ENCODE measurements around the gene CSNK1A1L. TPM values are rescaled to one million over a fixed set of nuclear protein-coding genes. Genes with fewer than 3 reads are reported as not detected.

Gene CSNK1A1L
- total and polyA plus RNA-seq, 2 donors (not counting 1 experiment from before 2014, with no cell fraction given) = not detected

- 86% methylated on average over 2 of the region's 3 CpGs for WGBS (ENCODE audit: insufficient coverage)
- no peaks in the 10 kb centered on the region for H4K20me1 ChIP-seq (ENCODE audit: control insufficient read depth, insufficient read depth, low read length, poor library complexity, severe bottlenecking)
- H3K9me3 ChIP-seq (ENCODE audit: control extremely low read depth in 1 of 3, control insufficient read depth in 2 of 3, insufficient read depth in 1 of 3, low read length in 2 of 3) = no peaks in the 10 kb centered on the region
- TF ChIP-seq EZH2 (IDR thresholded peaks at IDR 0.05; ENCODE audit: borderline replicate concordance, insufficient read depth, low read depth, low read length, poor library complexity, severe bottlenecking) (no peak), CTCF (IDR thresholded peaks at IDR 0.05) (no peak)
- H3K27ac ChIP-seq (ENCODE audit: low read length in 2 of 2) = no peak overlapping the region
- CTCF ChIA-PET = no interaction called here
- peaks cover 1% of the 10 kb centered on the region for H3K27me3 Mint-ChIP-seq
- no peak overlapping the region for H3K4me3 ChIP-seq (ENCODE audit: control extremely low read depth in 1 of 5, extremely low read depth in 1 of 5, insufficient read depth in 1 of 5, low read depth in 2 of 5, low read length in 4 of 5)
- H3K36me3 ChIP-seq (replicated peaks in 1 of 2; ENCODE audit: control extremely low read depth in 1 of 2, control insufficient read depth in 1 of 2, extremely low read depth in 1 of 2, insufficient read depth in 2 of 2, low read length in 1 of 2) = no peaks in the 10 kb centered on the region
- H3K27me3 ChIP-seq (replicated peaks in 1 of 4; ENCODE audit: control extremely low read depth in 1 of 4, control insufficient read depth in 3 of 4, insufficient read depth in 4 of 4, low read length in 3 of 4) = no peaks in the 10 kb centered on the region
- ATAC-seq (ENCODE audit: low read depth) (no peak), DNase-seq (no peak)
- intact Hi-C loops (cut with micrococcal nuclease) = no loop called here
- peaks cover under 1% of the 10 kb centered on the region for H3K4me1 Mint-ChIP-seq
- no peaks in the 10 kb centered on the region for H3K9me3 Mint-ChIP-seq (ENCODE audit: insufficient read depth)
- no peak overlapping the region for H3K4me2 ChIP-seq (replicated peaks; ENCODE audit: low read depth, low read length, poor library complexity, severe bottlenecking)
- no peak overlapping the region for H3K27ac Mint-ChIP-seq
- no peak overlapping the region for H3K4me3 Mint-ChIP-seq
- no peak overlapping the region for H3K9ac ChIP-seq (ENCODE audit: low read length)
- POLR2A ChIA-PET = no interaction called here
- H2AFZ ChIP-seq (ENCODE audit: insufficient read depth, low read depth, low read length, poor library complexity, severe bottlenecking) = no peak overlapping the region
- no peaks in the 10 kb centered on the region for H3K79me2 ChIP-seq (ENCODE audit: control insufficient read depth, insufficient read depth, low read length)
- no peaks in the 10 kb centered on the region for H3K4me1 ChIP-seq (ENCODE audit: control insufficient read depth in 2 of 2, insufficient read depth in 2 of 2, low read length in 2 of 2)
These were observed 22.3 kb upstream of the CSNK1A1L start for GRCh38 chr13:37127691-37128241.

DNA sequence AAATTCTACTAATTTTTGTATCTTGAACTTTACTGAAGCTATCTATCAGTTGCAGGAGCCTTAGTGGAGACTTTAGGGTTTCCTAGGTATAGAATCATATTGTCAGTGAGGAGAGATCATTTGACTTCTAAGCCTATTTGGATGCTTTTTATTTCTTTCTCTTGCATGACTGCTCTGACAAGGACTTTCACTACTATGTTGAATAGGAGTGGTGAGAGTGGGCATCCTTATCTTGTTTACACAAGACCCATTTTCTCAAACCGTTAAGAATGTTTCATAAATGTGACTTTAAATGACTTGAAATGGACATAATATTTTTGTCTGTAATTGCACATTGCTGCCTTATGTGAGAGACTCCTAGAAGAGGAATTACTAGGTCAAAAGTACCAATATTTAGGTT, 17.9 kb upstream of the CSNK1A1L start:
- H3K9ac ChIP-seq (ENCODE audit: low read length) = no peak overlapping the region
- TF ChIP-seq EZH2 (IDR thresholded peaks at IDR 0.05; ENCODE audit: borderline replicate concordance, insufficient read depth, low read depth, low read length, poor library complexity, severe bottlenecking) (no peak), CTCF (IDR thresholded peaks at IDR 0.05) (no peak)
- no peaks in the 10 kb centered on the region for H3K9me3 ChIP-seq (ENCODE audit: control extremely low read depth in 1 of 3, control insufficient read depth in 2 of 3, insufficient read depth in 1 of 3, low read length in 2 of 3)
- no peaks in the 10 kb centered on the region for H3K4me1 ChIP-seq (ENCODE audit: control insufficient read depth in 2 of 2, insufficient read depth in 2 of 2, low read length in 2 of 2)
- H3K4me2 ChIP-seq (replicated peaks; ENCODE audit: low read depth, low read length, poor library complexity, severe bottlenecking) = no peak overlapping the region
- H3K79me2 ChIP-seq (ENCODE audit: control insufficient read depth, insufficient read depth, low read length) = no peaks in the 10 kb centered on the region
- no peak overlapping the region for H3K27ac Mint-ChIP-seq
- H3K36me3 ChIP-seq (replicated peaks in 1 of 2; ENCODE audit: control extremely low read depth in 1 of 2, control insufficient read depth in 1 of 2, extremely low read depth in 1 of 2, insufficient read depth in 2 of 2, low read length in 1 of 2) = no peaks in the 10 kb centered on the region
- ChIA-PET CTCF (no interaction called here), POLR2A (no interaction called here)
- no CpG with 5 or more reads among the region's 1 CpG for WGBS (ENCODE audit: insufficient coverage)
- DNase-seq = no peak
- intact Hi-C loops (cut with micrococcal nuclease) = no loop called here
- no peaks in the 10 kb centered on the region for H3K27me3 ChIP-seq (replicated peaks in 1 of 4; ENCODE audit: control extremely low read depth in 1 of 4, control insufficient read depth in 3 of 4, insufficient read depth in 4 of 4, low read length in 3 of 4)
- H3K4me3 Mint-ChIP-seq = no peak overlapping the region
- H2AFZ ChIP-seq (ENCODE audit: insufficient read depth, low read depth, low read length, poor library complexity, severe bottlenecking) = no peak overlapping the region
- H4K20me1 ChIP-seq (ENCODE audit: control insufficient read depth, insufficient read depth, low read length, poor library complexity, severe bottlenecking) = no peaks in the 10 kb centered on the region
- no peak for ATAC-seq (ENCODE audit: low read depth)
- peaks cover 6% of the 10 kb centered on the region for H3K4me1 Mint-ChIP-seq
- H3K27ac ChIP-seq (ENCODE audit: low read length in 2 of 2) = no peak overlapping the region
- no peaks in the 10 kb centered on the region for H3K9me3 Mint-ChIP-seq (ENCODE audit: insufficient read depth)
- no peak overlapping the region for H3K4me3 ChIP-seq (ENCODE audit: control extremely low read depth in 1 of 5, extremely low read depth in 1 of 5, insufficient read depth in 1 of 5, low read depth in 2 of 5, low read length in 4 of 5)
- H3K27me3 Mint-ChIP-seq = peaks cover 10% of the 10 kb centered on the region

All from B cell (primary cell).